ENCODE results near the gene SRSF8. TPM values are rescaled to one million over a fixed set of nuclear protein-coding genes. Genes with fewer than 3 reads are reported as not detected.

The SRSF8 gene
- total RNA-seq, 2 donors from 2014 or later, result 59.1 to 76.5 TPM

- Mint-ChIP-seq H3K4me1 (peaks cover 50% of the 10 kb centered on the region), H3K36me3 (ENCODE audit: low read depth) (peaks cover 6% of the 10 kb centered on the region)
- DNase-seq, result no peak
Observed at GRCh38 chr11:95091663-95092180, 25.0 kb downstream of the SRSF8 start.

GRCh38 chr11:95092549-95093324, 26.0 kb downstream of the SRSF8 start:
- no peak for ATAC-seq
- no peak for DNase-seq
- H3K9me3 ChIP-seq (ENCODE audit: control insufficient read depth, low read length, poor library complexity, severe bottlenecking), result no peaks in the 10 kb centered on the region
- H3K27me3 Mint-ChIP-seq, result no peaks in the 10 kb centered on the region
- H3K4me1 Mint-ChIP-seq, result peaks cover 55% of the 10 kb centered on the region
- peak overlapping the region; percentile 95 for H3K4me3 Mint-ChIP-seq
- peaks cover 8% of the 10 kb centered on the region for H3K36me3 Mint-ChIP-seq (ENCODE audit: low read depth)
- peak overlapping the region; percentile 69 for H3K27ac Mint-ChIP-seq

More at GRCh38 chr11:95091663-95092180, 25.0 kb downstream of the SRSF8 start:
- Mint-ChIP-seq H3K4me3 (peak overlapping the region; percentile 95), H3K27ac (no peak overlapping the region), H3K27me3 (no peaks in the 10 kb centered on the region)
- H3K9me3 ChIP-seq (ENCODE audit: control insufficient read depth, low read length, poor library complexity, severe bottlenecking), result no peaks in the 10 kb centered on the region
- ATAC-seq, result no peak

DNA sequence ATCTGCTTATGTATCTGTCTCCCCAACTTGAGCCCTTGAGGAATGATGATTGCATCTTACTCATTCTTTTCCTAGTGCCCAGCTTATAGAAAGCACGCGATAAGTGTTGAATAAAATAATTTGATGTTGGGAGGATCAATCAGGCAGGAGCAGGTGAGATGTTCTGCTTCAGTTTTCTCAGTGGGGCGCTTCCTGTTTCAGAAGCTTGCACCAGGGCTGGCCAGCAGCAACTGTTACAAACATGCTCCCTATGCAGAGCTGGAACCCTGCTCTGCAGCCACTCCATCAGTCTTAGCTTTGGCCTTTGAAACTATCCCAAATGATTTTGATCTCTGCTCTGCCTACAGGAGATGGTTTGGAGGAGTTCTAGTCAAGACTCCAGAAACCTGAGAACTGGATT, 26.8 kb downstream of the SRSF8 start:
- no peak for DNase-seq
- no peak overlapping the region for H3K4me3 Mint-ChIP-seq
- H3K4me1 Mint-ChIP-seq, result peaks cover 56% of the 10 kb centered on the region
- no peak for ATAC-seq
- peaks cover 8% of the 10 kb centered on the region for H3K36me3 Mint-ChIP-seq (ENCODE audit: low read depth)
- peak overlapping the region; percentile 69 for H3K27ac Mint-ChIP-seq
- H3K9me3 ChIP-seq (ENCODE audit: control insufficient read depth, low read length, poor library complexity, severe bottlenecking), result no peaks in the 10 kb centered on the region
- H3K27me3 Mint-ChIP-seq, result no peaks in the 10 kb centered on the region

GRCh38 chr11:95095858-95096587, 29.3 kb downstream of the SRSF8 start:
- ATAC-seq (peak; percentile 54), DNase-seq (no peak)
- Mint-ChIP-seq H3K27ac (no peak overlapping the region), H3K27me3 (no peaks in the 10 kb centered on the region), H3K36me3 (ENCODE audit: low read depth) (peaks cover 8% of the 10 kb centered on the region), H3K4me1 (peaks cover 42% of the 10 kb centered on the region), H3K4me3 (no peak overlapping the region)
- H3K9me3 ChIP-seq (ENCODE audit: control insufficient read depth, low read length, poor library complexity, severe bottlenecking), result no peaks in the 10 kb centered on the region

- ATAC-seq, result no peak
- H3K9me3 ChIP-seq (ENCODE audit: control insufficient read depth, low read length, poor library complexity, severe bottlenecking), result no peaks in the 10 kb centered on the region
- Mint-ChIP-seq H3K27me3 (no peaks in the 10 kb centered on the region), H3K4me3 (no peak overlapping the region), H3K4me1 (peaks cover 33% of the 10 kb centered on the region), H3K36me3 (ENCODE audit: low read depth) (peaks cover 8% of the 10 kb centered on the region), H3K27ac (no peak overlapping the region)
- DNase-seq, result no peak
Observed at GRCh38 chr11:95097209-95097608, 30.5 kb downstream of the SRSF8 start.

DNA sequence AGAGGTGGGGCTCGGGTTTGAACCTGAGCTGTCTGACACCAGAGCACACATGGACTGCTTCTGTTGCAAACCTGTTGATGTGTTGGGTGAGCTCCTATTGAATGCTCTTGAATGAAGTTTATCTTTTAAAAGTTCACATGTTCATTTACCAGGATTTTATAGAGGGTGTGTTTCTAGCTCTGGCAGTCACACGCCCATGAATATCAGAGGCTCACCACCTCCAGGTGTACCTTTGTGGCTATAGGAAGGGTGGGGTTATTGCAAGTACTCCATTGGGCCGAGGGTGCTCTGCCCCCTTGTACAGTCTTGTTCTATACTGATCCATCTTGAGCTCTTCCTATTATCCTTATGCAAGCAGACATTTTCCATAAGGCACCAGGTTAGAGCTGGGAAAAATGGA, 32.1 kb downstream of the SRSF8 start:
- no peak for DNase-seq
- Mint-ChIP-seq H3K36me3 (ENCODE audit: low read depth) (peaks cover 2% of the 10 kb centered on the region), H3K27ac (no peak overlapping the region)

DNA sequence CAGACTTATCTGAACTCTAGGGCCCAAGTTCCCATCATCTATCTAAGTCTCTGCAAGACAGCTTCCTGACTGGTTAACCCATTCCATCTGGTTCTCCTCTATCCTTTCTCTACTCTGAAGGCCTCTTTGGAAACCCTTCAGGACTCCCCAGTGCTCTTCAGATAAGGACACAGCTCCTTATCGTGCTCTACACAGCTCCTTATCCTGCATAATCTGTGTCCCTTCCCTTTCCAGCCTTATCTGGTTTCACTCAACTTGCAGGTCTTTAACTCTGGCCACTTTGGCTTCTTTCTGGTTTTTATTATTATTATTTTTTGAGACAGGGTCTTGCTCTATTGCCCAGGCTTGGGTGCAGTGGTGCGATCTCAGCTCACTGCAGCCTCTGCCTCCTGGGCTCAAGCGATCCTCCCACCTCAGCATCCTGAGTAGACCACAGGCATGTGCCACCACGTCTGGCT, 33.5 kb downstream of the SRSF8 start:
- H3K36me3 Mint-ChIP-seq (ENCODE audit: low read depth), result peaks cover 2% of the 10 kb centered on the region
- DNase-seq (no peak), ATAC-seq (no peak)

More for the DNA sequence above, 32.1 kb downstream of the SRSF8 start:
- H3K9me3 ChIP-seq (ENCODE audit: control insufficient read depth, low read length, poor library complexity, severe bottlenecking), result no peaks in the 10 kb centered on the region
- H3K4me3 Mint-ChIP-seq, result no peak overlapping the region
- no peaks in the 10 kb centered on the region for H3K27me3 Mint-ChIP-seq
- H3K4me1 Mint-ChIP-seq, result peaks cover 22% of the 10 kb centered on the region
- ATAC-seq, result no peak

DNA sequence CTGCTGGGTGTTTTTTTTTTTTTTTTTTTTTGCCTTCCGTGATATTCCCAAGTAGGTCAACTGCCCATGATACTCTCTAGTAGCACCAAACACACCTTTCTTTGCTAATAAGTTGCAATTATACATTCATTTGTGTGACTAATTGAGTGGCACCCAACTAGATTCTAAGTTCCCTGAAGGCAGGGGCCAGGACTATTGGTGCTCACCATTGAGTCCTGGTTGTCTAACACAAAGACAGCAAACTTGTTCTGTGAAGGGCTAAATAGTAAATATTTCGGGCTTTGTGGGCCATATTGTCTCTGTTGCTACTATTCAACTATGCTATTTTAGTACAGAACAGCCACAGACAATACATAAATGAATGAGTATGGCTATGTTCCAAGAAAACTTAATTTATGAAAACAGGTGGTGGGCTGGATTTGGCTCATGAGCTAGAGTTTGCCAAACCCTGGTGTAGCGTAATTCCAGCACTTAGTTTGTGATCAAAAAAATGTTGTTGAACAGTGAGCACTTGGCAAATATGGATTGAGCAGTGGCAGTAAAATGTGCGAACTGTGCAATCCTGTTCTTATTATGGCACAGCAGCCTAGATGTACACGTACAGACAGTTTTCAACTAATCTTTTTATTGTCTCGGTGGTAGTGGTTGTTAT, 34.3 kb downstream of the SRSF8 start:
- Mint-ChIP-seq H3K4me3 (no peak overlapping the region), H3K27ac (no peak overlapping the region), H3K36me3 (ENCODE audit: low read depth) (peaks cover 2% of the 10 kb centered on the region), H3K4me1 (peaks cover 16% of the 10 kb centered on the region), H3K27me3 (no peaks in the 10 kb centered on the region)
- DNase-seq (no peak), ATAC-seq (no peak)
- no peaks in the 10 kb centered on the region for H3K9me3 ChIP-seq (ENCODE audit: control insufficient read depth, low read length, poor library complexity, severe bottlenecking)

More for the DNA sequence above, 33.5 kb downstream of the SRSF8 start:
- Mint-ChIP-seq H3K27me3 (no peaks in the 10 kb centered on the region), H3K4me3 (no peak overlapping the region), H3K27ac (no peak overlapping the region), H3K4me1 (peaks cover 16% of the 10 kb centered on the region)
- no peaks in the 10 kb centered on the region for H3K9me3 ChIP-seq (ENCODE audit: control insufficient read depth, low read length, poor library complexity, severe bottlenecking)

DNA sequence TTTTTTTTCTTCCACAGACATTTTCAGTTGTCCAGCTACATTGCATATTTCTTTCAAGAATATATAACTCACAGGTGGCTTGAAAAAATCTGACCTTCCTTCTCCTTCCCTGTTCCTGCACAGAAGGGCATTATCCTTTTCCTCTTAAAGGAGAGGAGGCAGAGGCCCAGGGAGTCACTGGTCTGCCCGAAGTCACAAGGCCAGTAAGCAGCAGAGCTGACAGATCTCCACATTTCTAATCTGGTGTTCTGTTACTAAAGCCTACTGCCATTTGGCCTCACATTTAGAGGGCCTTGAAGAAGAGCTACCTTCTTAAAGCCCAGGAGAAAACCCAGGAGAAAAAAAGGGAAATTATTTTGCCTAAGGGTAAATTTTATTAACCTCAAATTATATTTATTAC, 35.2 kb downstream of the SRSF8 start:
- peaks cover 18% of the 10 kb centered on the region for H3K4me1 Mint-ChIP-seq
- no peak for DNase-seq
- H3K27me3 Mint-ChIP-seq, result no peaks in the 10 kb centered on the region
- peaks cover 2% of the 10 kb centered on the region for H3K36me3 Mint-ChIP-seq (ENCODE audit: low read depth)
- no peak overlapping the region for H3K4me3 Mint-ChIP-seq
- no peak overlapping the region for H3K27ac Mint-ChIP-seq
- ATAC-seq, result no peak
- H3K9me3 ChIP-seq (ENCODE audit: control insufficient read depth, low read length, poor library complexity, severe bottlenecking), result no peaks in the 10 kb centered on the region

- H3K4me3 Mint-ChIP-seq, result no peak overlapping the region
- no peaks in the 10 kb centered on the region for H3K27me3 Mint-ChIP-seq
- no peaks in the 10 kb centered on the region for H3K36me3 Mint-ChIP-seq (ENCODE audit: low read depth)
- no peak for ATAC-seq
- peak overlapping the region; percentile 16 for H3K27ac Mint-ChIP-seq
- peaks cover 12% of the 10 kb centered on the region for H3K4me1 Mint-ChIP-seq
- no peak for DNase-seq
- H3K9me3 ChIP-seq (ENCODE audit: control insufficient read depth, low read length, poor library complexity, severe bottlenecking), result no peaks in the 10 kb centered on the region
Observed at GRCh38 chr11:95102733-95103132, 36.0 kb downstream of the SRSF8 start.

DNA sequence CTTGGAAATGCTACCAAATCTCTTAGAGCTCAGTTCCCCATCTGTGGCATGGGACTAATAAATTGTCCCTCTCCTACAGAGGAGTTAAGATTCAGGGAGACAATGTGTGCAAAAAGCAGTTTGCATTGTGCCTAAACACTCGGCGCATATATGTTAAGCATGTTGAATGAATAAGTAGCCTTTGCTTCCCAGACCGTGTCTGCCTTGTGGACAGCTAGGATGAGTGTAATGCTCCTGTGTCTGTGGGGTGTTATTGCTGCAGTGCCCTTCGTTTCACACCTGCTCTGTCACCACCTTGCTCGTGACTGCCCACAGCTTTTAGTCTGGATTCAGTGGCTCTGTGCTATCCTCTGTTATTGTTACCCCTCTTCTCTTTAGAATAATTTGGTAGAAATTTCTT, 37.0 kb downstream of the SRSF8 start:
- no peak overlapping the region for H3K27ac Mint-ChIP-seq
- no peaks in the 10 kb centered on the region for H3K36me3 Mint-ChIP-seq (ENCODE audit: low read depth)
- H3K4me3 Mint-ChIP-seq, result no peak overlapping the region
- no peak for ATAC-seq
- H3K27me3 Mint-ChIP-seq, result no peaks in the 10 kb centered on the region
- no peak for DNase-seq
- no peaks in the 10 kb centered on the region for H3K9me3 ChIP-seq (ENCODE audit: control insufficient read depth, low read length, poor library complexity, severe bottlenecking)
- peaks cover 11% of the 10 kb centered on the region for H3K4me1 Mint-ChIP-seq

GRCh38 chr11:95104121-95104830, 37.6 kb downstream of the SRSF8 start:
- Mint-ChIP-seq H3K4me3 (no peak overlapping the region), H3K4me1 (peaks cover 11% of the 10 kb centered on the region), H3K36me3 (ENCODE audit: low read depth) (no peaks in the 10 kb centered on the region), H3K27ac (no peak overlapping the region), H3K27me3 (no peaks in the 10 kb centered on the region)
- no peak for ATAC-seq
- H3K9me3 ChIP-seq (ENCODE audit: control insufficient read depth, low read length, poor library complexity, severe bottlenecking), result no peaks in the 10 kb centered on the region
- no peak for DNase-seq

Measured in T-helper 17 cell (primary cell).